Sigmoid colon (tissue), 7 donors: ENCODE data around the gene SLC7A5. TPM values are rescaled to one million over a fixed set of nuclear protein-coding genes. Genes with fewer than 3 reads are reported as not detected.
"Not testable (repeated sequence)": the region's sequence is repeated elsewhere in the genome, so short reads cannot be mapped to it uniquely, and the experiment has no call there.

Experiments
- DNase-seq: peaks from one replicate; pipeline ENCODE4 v3.0.0-alpha.2; 2019
- H3K27ac ChIP-seq, 4 donors: fragments of 200-600 bp; sonication (generic); one replicate each; pipeline ENCODE4 v1.5.1; 2016 to 2019; ENCODE audit warnings: mild to moderate bottlenecking in 1 of 4
- H3K27me3 ChIP-seq, 3 donors: fragments of 200-600 bp; sonication (generic); one replicate each; pipeline ENCODE4 v1.5.1; 2019; ENCODE audit warnings: mild to moderate bottlenecking in 1 of 3
- H3K36me3 ChIP-seq, 4 donors: fragments of 200-600 bp; sonication (generic); one replicate each; pipeline ENCODE4 v1.5.1; 2016 to 2019
- H3K4me1 ChIP-seq, 4 donors: fragments of 200-600 bp; sonication (generic); one replicate each; pipeline ENCODE4 v1.5.1; 2017 to 2019
- H3K4me3 ChIP-seq, 4 donors: fragments of 200-600 bp; sonication (generic); one replicate each; pipeline ENCODE4 v1.5.1; 2017 to 2019; ENCODE audit warnings: mild to moderate bottlenecking in 2 of 4, moderate library complexity in 1 of 4
- H3K9me3 ChIP-seq, 4 donors: fragments of 200-600 bp in 3 of 4; sonication (generic) in 3 of 4; one replicate each; pipeline versions ENCODE4 v1.5.1 to v1.6.1; 2013 to 2019
- EP300 ChIP-seq, 4 donors: sonication (generic); formaldehyde crosslinking; IDR thresholded peaks; one replicate each; pipeline ENCODE4 v1.6.1; 2017; ENCODE audit warnings: antibody characterized with exemption in 4 of 4
- POLR2A ChIP-seq, 2 donors: fragments of 450-650 bp; IDR thresholded peaks; one replicate each; pipeline ENCODE4 v1.6.1; 2016; ENCODE audit warnings: antibody characterized with exemption in 2 of 2, mild to moderate bottlenecking in 2 of 2, moderate library complexity in 2 of 2
- POLR2AphosphoS5 ChIP-seq, 4 donors: sonication (generic); formaldehyde crosslinking; IDR thresholded peaks; one replicate each; pipeline ENCODE4 v1.6.1; 2017; ENCODE audit warnings: antibody characterized with exemption in 4 of 4
- WGBS, 2 donors: extraction: QIAGEN DNeasy Blood & Tissue Kit; methylation state at CpG; one replicate each; pipeline ENCODE4 v1.1.7; 2013; 5-methylcytosine and 5-hydroxymethylcytosine counted together
- intact Hi-C: fragments of 100-400 bp; cut with DNase I; formaldehyde crosslinking; loops from one replicate; pipeline ENCODE4 v1.15.1; 2023
- polyA plus RNA-seq, 3 donors: library from polyadenylated mRNA; stranded (reverse); fragments of 200-250 nt; gene quantifications; one replicate each; pipeline ENCODE4 v1.2.3, GENCODE V29; 2013
- total RNA-seq, 4 donors: library from RNA; depleted of rRNA; stranded (reverse); fragments of >200 nt; gene quantifications; one replicate each; pipeline ENCODE4 v1.1.0, GENCODE V29; 2016
- TF ChIP-seq, protein P1 (sequence below), 4 experiments: fragments of 450-650 bp in 3 of 4; fragments of 200-600 bp in 1 of 4; IDR thresholded peaks; one replicate each; pipeline ENCODE4 v1.5.1; 2016 to 2019; ENCODE audit warnings: antibody characterized with exemption in 4 of 4, mild to moderate bottlenecking in 3 of 4, moderate library complexity in 2 of 4
- donor health status: healthy with polysubstance abuse.
- donor health status: Bipolar disorder and iron deficiency.
- donor health status: healthy.

Gene SLC7A5
- total and polyA plus RNA-seq, 7 donors: 0.60 to 44.5 (median 3.1) TPM

DNA sequence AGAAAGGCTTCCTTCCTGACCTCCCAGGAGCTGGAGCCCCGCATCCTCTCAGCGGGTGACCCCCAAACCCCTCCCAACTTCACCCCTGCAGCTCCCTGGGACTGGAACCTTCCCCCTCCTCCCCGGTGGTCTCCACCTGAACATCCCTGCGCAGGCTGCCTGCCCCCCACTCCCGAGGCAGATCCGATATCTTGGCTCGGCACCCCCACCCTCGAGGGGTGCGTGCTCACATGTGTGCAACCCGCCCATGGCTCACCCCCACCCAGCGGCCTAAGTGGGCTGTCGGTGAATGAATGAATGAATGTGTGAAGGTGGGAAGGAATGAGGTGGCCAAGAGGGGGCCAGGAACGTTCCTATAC is 39.7 kb downstream of the SLC7A5 start:
- intact Hi-C loops: no loop called here
- WGBS, 2 donors: 88 to 94% methylated on average over 13 of the region's 13 CpGs

GRCh38 chr16:87828907-87829621 is 40.2 kb downstream of the SLC7A5 start:
- DNase-seq: no peak
- no peak overlapping the region for H3K27ac ChIP-seq
- H3K9me3 ChIP-seq: no peaks in the 10 kb centered on the region
- TF ChIP-seq, protein P1, sequence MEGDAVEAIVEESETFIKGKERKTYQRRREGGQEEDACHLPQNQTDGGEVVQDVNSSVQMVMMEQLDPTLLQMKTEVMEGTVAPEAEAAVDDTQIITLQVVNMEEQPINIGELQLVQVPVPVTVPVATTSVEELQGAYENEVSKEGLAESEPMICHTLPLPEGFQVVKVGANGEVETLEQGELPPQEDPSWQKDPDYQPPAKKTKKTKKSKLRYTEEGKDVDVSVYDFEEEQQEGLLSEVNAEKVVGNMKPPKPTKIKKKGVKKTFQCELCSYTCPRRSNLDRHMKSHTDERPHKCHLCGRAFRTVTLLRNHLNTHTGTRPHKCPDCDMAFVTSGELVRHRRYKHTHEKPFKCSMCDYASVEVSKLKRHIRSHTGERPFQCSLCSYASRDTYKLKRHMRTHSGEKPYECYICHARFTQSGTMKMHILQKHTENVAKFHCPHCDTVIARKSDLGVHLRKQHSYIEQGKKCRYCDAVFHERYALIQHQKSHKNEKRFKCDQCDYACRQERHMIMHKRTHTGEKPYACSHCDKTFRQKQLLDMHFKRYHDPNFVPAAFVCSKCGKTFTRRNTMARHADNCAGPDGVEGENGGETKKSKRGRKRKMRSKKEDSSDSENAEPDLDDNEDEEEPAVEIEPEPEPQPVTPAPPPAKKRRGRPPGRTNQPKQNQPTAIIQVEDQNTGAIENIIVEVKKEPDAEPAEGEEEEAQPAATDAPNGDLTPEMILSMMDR (IDR thresholded peaks at IDR 0.05): no peak
- 86 to 91% methylated on average over 16 of the region's 16 CpGs for WGBS, 2 donors
- H3K4me1 ChIP-seq: no peaks in the 10 kb centered on the region
- intact Hi-C loops: no loop called here
- H3K36me3 ChIP-seq: peaks cover 0 to 40% (median 8%) of the 10 kb centered on the region in 4 donors
- H3K4me3 ChIP-seq: no peak overlapping the region
- peaks cover 0 to 12% (median 0%) of the 10 kb centered on the region in 3 donors for H3K27me3 ChIP-seq

More for the DNA sequence above, 39.7 kb downstream of the SLC7A5 start:
- Histone ChIP-seq H3K27ac (no peak overlapping the region), H3K27me3 (peaks cover 0 to 9% (median 0%) of the 10 kb centered on the region in 3 donors), H3K4me3 (no peak overlapping the region), H3K9me3 (no peaks in the 10 kb centered on the region), H3K36me3 (peaks cover 0 to 43% (median 8%) of the 10 kb centered on the region in 4 donors), H3K4me1 (peaks cover 0 to 5% (median 0%) of the 10 kb centered on the region in 4 donors)
- DNase-seq: no peak
- TF ChIP-seq POLR2A (IDR thresholded peaks at IDR 0.05) (no peak), POLR2AphosphoS5 (IDR thresholded peaks at IDR 0.05) (no peak)

DNA sequence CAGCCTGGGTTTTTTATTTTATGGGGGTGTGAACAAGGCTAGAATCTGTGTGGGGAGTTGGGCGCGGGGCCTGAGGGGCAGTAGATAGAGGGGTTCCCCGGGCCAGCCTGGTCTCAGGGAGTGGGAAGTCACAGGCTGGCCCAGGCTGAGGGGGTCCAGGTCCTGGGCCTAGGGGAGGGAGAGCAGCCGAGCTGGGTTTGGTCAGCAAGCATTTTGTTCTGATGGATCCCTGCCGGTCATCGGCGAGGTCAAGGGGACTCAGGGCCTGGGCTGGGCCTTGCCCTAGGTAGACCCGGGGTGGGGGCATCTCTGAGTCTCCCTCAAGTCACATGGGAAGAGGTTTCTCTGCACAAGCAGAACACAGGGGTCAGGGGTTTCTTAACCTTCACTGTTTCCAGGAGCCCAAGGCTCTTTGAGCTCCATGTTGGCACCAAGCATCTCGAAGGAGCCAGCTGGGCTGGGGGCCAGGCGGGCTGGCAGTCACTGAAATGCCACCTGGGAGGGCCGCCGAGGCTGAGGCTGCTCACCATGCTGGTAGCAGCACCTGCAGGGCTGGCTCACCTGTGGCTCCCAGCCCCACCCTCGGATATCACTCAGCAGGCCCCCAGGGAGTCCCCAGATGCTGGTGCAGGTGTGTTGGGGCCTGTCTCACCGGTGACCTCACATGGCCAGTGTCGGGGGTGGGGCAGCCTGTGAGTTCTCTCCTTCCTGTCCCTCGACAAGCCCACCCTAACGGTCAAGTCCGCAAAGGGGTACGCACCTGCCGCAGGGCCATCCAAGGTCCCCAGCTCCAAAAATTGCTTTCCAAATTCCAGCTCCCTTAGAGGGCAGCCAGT is 41.0 kb downstream of the SLC7A5 start:
- 78 to 85% methylated on average over 20 of the region's 20 CpGs for WGBS, 2 donors
- H3K36me3 ChIP-seq: peaks cover 0 to 34% (median 8%) of the 10 kb centered on the region in 4 donors
- intact Hi-C loops: no loop called here
- H3K27me3 ChIP-seq: peaks cover 0 to 12% (median 0%) of the 10 kb centered on the region in 3 donors
- H3K27ac ChIP-seq: no peak overlapping the region
- no peaks in the 10 kb centered on the region for H3K4me1 ChIP-seq
- H3K9me3 ChIP-seq: no peaks in the 10 kb centered on the region
- TF ChIP-seq, protein P1 (IDR thresholded peaks at IDR 0.05): no peak
- TF ChIP-seq EP300 (IDR thresholded peaks at IDR 0.05) (no peak), POLR2A (IDR thresholded peaks at IDR 0.05) (no peak), POLR2AphosphoS5 (IDR thresholded peaks at IDR 0.05) (no peak)
- H3K4me3 ChIP-seq: no peak overlapping the region
- no peak for DNase-seq

DNA sequence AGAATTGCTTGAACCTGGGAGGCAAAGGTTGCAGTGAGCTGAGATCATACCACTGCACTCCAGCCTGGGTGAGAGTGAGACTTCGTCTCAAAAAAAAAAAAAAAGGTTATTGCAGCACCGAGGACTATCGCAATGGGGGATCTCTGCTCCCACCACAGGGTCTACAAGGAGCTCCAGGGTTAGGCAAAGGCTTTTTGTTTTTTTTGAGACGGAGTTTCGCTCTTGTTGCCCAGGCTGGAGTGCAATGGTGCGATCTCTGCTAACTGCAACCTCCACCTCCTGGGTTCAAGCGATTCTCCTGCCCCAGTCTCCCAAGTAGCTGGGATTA is 41.8 kb downstream of the SLC7A5 start:
- intact Hi-C loops, H3K4me3 ChIP-seq: not testable (repeated sequence)

GRCh38 chr16:87826798-87827587 is 42.3 kb downstream of the SLC7A5 start:
- no peak overlapping the region for H3K27ac ChIP-seq
- no peak overlapping the region for H3K4me3 ChIP-seq
- DNase-seq: no peak
- 67 to 83% methylated on average over 28 of the region's 28 CpGs for WGBS, 2 donors
- H3K4me1 ChIP-seq: peaks cover 0 to 7% (median 0%) of the 10 kb centered on the region in 4 donors
- TF ChIP-seq POLR2AphosphoS5 (IDR thresholded peaks at IDR 0.05) (no peak), POLR2A (IDR thresholded peaks at IDR 0.05) (no peak), EP300 (IDR thresholded peaks at IDR 0.05) (no peak)
- TF ChIP-seq, protein P1 (IDR thresholded peaks at IDR 0.05): no peak
- intact Hi-C loops: no loop called here
- no peaks in the 10 kb centered on the region for H3K9me3 ChIP-seq
- H3K27me3 ChIP-seq: peaks cover 0 to 12% (median 0%) of the 10 kb centered on the region in 3 donors
- H3K36me3 ChIP-seq: peaks cover 0 to 21% (median 5%) of the 10 kb centered on the region in 4 donors

More for the DNA sequence above, 41.8 kb downstream of the SLC7A5 start:
- H3K27ac ChIP-seq, H3K4me1 ChIP-seq, DNase-seq, H3K9me3 ChIP-seq: not testable (repeated sequence)
- Histone ChIP-seq H3K27me3 (peaks cover 0 to 12% (median 0%) of the 10 kb centered on the region in 3 donors), H3K36me3 (peaks cover 0 to 26% (median 7%) of the 10 kb centered on the region in 4 donors)
- WGBS, 2 donors: 83 to 93% methylated on average over 7 of the region's 7 CpGs

DNA sequence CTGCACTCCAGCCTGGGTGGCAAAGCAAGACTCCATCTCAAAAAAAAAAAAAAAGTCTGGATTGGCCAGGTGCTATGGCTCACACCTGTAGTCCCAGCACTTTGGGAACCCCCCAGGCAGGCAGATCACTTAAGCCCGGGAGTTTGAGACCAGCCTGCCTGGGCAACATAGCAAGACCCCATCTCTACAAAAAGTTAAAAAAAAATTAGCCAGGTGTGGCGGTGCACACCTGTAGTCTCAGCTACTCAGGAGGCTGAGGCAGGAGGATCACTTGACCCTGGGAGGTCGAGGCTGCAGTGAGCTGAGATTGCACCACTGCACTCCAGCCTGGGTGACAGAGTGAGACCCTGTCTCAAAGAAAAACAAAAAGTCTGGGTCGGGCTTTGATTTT is 42.9 kb downstream of the SLC7A5 start:
- H3K27ac ChIP-seq, intact Hi-C loops, DNase-seq, H3K4me1 ChIP-seq, H3K9me3 ChIP-seq, H3K4me3 ChIP-seq: not testable (repeated sequence)
- Histone ChIP-seq H3K27me3 (peaks cover 0 to 12% (median 0%) of the 10 kb centered on the region in 3 donors), H3K36me3 (peaks cover 0 to 15% (median 5%) of the 10 kb centered on the region in 4 donors)
- 58 to 65% methylated on average over 4 of the region's 4 CpGs for WGBS, 2 donors

DNA sequence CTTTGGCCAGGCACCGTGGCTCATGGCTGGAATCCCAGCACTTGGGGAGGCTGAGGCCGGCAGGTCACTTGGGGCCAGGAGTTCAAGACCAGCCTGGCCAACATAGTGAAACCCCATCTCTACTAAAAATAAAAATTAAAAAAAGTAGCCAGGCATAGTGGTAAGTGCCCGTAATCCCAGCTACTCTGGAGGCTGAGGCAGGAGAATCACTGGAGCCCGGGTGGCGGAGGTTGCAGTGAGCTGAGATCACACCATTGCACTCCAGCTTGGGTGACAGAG is 43.5 kb downstream of the SLC7A5 start:
- intact Hi-C loops, H3K9me3 ChIP-seq, H3K4me3 ChIP-seq, H3K4me1 ChIP-seq, H3K27ac ChIP-seq, H3K36me3 ChIP-seq, DNase-seq: not testable (repeated sequence)
- peaks cover 0 to 12% (median 0%) of the 10 kb centered on the region in 3 donors for H3K27me3 ChIP-seq
- WGBS, 2 donors: 71 to 85% methylated on average over 5 of the region's 5 CpGs
